ENCODE measurements around the gene TTYH3.

- TF ChIP-seq GATA3 (IDR thresholded peaks at IDR 0.05; ENCODE audit: low read depth, low read length) (no peak), GATA2 (IDR thresholded peaks at IDR 0.05; ENCODE audit: low read depth, low read length) (no peak)
These were observed 48.5 kb downstream of the TTYH3 start for GRCh38 chr7:2680256-2680655.
